ENCODE results near the gene RCOR3.
A peak's percentile ranks its signal among the peaks of the same experiment; 100 is the strongest.
"Not testable (repeated sequence)": the region's sequence is repeated elsewhere in the genome, so short reads cannot be mapped to it uniquely, and the experiment has no call there.

The RCOR3 gene

GRCh38 chr1:211343607-211344006 lies 84.4 kb downstream of the RCOR3 start:
- no peak for DNase-seq

- no peak for DNase-seq
Measured at GRCh38 chr1:211344152-211344618, 85.0 kb downstream of the RCOR3 start.

- DNase-seq: no peak
Measured at GRCh38 chr1:211345719-211346118, 86.6 kb downstream of the RCOR3 start.

GRCh38 chr1:211347077-211347844 lies 88.1 kb downstream of the RCOR3 start:
- DNase-seq: no peak

- DNase-seq: no peak
Measured at GRCh38 chr1:211348547-211348946, 89.4 kb downstream of the RCOR3 start.

- no peak for DNase-seq
Measured at GRCh38 chr1:211349741-211350140, 90.6 kb downstream of the RCOR3 start.

GRCh38 chr1:211352055-211352454 lies 92.9 kb downstream of the RCOR3 start:
- not testable (repeated sequence) for DNase-seq

GRCh38 chr1:211352465-211352864 lies 93.3 kb downstream of the RCOR3 start:
- DNase-seq: no peak

GRCh38 chr1:211352985-211353515 lies 93.9 kb downstream of the RCOR3 start:
- DNase-seq: peak; percentile 70

- no peak for DNase-seq
Measured at GRCh38 chr1:211353562-211354212, 94.5 kb downstream of the RCOR3 start.

GRCh38 chr1:211355873-211356272 lies 96.7 kb downstream of the RCOR3 start:
- DNase-seq: no peak

- DNase-seq: no peak
Measured at GRCh38 chr1:211356723-211357407, 97.7 kb downstream of the RCOR3 start.

GRCh38 chr1:211358685-211359084 lies 99.5 kb downstream of the RCOR3 start:
- DNase-seq: no peak

- DNase-seq: no peak
Measured at GRCh38 chr1:211359876-211360275, 100.7 kb downstream of the RCOR3 start.

GRCh38 chr1:211361202-211361601 lies 102.0 kb downstream of the RCOR3 start:
- DNase-seq: no peak

All from stimulated activated CD4-positive, alpha-beta T cell treated with anti-CD3 and anti-CD28 coated beads, Interleukin-4, amount 100 ng/mL, for 24 hours (primary cell).